Gastrocnemius medialis (tissue), 4 donors: ENCODE data around the gene ZC3H12C.

Experiments used
- CTCF ChIP-seq, 5 experiments: fragments of 450-650 bp in 3 of 5; fragments of 200-600 bp in 2 of 5; sonication (generic) in 2 of 5; IDR thresholded peaks in 4 of 5; conservative IDR thresholded peaks in 1 of 5; 1 replicate in 4 of 5; 2 replicates in 1 of 5; pipeline ENCODE4 v1.5.1; 2016 to 2019; ENCODE audit warnings: antibody characterized with exemption in 5 of 5, mild to moderate bottlenecking in 3 of 5, moderate library complexity in 3 of 5
- POLR2A ChIP-seq, 2 donors: fragments of 450-650 bp; IDR thresholded peaks; one replicate each; pipeline ENCODE4 v1.6.1; 2017; ENCODE audit warnings: antibody characterized with exemption in 2 of 2, mild to moderate bottlenecking in 2 of 2, moderate library complexity in 2 of 2

DNA sequence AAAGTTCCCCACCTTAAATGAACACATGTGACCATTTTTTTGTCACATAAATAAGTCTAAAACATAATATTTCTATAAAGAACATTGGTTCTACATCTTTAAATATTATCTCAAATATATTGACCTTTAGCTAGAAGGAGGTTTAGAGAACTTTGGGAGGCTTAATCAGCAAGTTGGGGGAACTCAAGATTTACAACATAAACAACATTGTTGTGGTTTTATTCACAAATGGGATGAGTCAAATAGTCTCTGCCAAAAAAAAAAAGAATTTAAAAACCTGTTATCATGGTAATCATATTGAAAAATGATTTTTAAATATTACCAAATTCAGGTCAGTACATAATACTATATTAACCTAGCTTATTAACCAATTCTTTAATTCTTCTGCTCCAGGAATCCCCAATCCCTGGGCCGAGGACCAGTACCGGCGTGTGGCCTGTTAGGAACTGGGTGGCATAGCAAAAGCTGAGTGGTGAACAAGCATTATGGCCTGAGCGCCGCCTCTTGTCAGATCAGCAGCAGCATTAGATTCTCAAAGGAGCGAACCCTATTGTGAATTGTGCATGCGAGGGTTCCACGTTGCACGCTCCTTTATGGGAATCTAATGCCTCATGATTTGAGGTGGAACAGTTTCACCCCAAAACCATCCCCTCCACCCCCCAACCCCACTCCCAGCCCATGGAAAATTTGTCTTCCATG is 105.0 kb downstream of the ZC3H12C start:
- TF ChIP-seq CTCF (IDR thresholded peaks at IDR 0.05 in 4 of 5, conservative IDR thresholded peaks at IDR 0.05 in 1 of 5) (no peak), POLR2A (IDR thresholded peaks at IDR 0.05) (no peak)
